ENCODE results near the gene PSME1.

GRCh38 chr14:24182110-24182882, 46.3 kb downstream of the PSME1 start:
- TF ChIP-seq CTCF (conservative IDR thresholded peaks at IDR 0.05) = no peak
- TF ChIP-seq ZFX (IDR thresholded peaks at IDR 0.05) = no peak

Measured in C4-2B (cell line).